Measurements from ENCODE around the gene HGS. TPM values are rescaled to one million over a fixed set of nuclear protein-coding genes. Genes with fewer than 3 reads are reported as not detected.

HGS gene
- total RNA-seq, 4 donors from 2014 or later, result 48.2 to 86.8 (median 84.0) TPM

- DNase-seq, result no peak
- Histone ChIP-seq H3K4me1 (peaks cover 33 to 52% (median 36%) of the 10 kb centered on the region in 3 donors), H3K27ac (no peak overlapping the region), H3K4me3 (no peak overlapping the region), H3K9me3 (no peaks in the 10 kb centered on the region), H3K36me3 (peaks cover 23 to 52% (median 27%) of the 10 kb centered on the region in 3 donors), H3K27me3 (no peaks in the 10 kb centered on the region)
- TF ChIP-seq CTCF (IDR thresholded peaks at IDR 0.05) (no peak), POLR2A (IDR thresholded peaks at IDR 0.05) (no peak)
- WGBS, 2 donors, result 91 to 96% methylated on average over 19 to 28 of the region's 30 CpGs
- intact Hi-C loops (cut with DNase I), result no loop called here
Measured at GRCh38 chr17:81705518-81706231, 21.9 kb downstream of the HGS start.

GRCh38 chr17:81706232-81706611 lies 22.4 kb downstream of the HGS start:
- Histone ChIP-seq H3K27me3 (no peaks in the 10 kb centered on the region), H3K27ac (no peak overlapping the region), H3K9me3 (no peaks in the 10 kb centered on the region), H3K36me3 (peaks cover 19 to 46% (median 27%) of the 10 kb centered on the region in 3 donors), H3K4me1 (peaks cover 33 to 52% (median 36%) of the 10 kb centered on the region in 3 donors), H3K4me3 (no peak overlapping the region)
- no peak for DNase-seq
- intact Hi-C loops (cut with DNase I), result no loop called here
- WGBS, 2 donors, result 86 to 100% methylated on average over 3 to 4 of the region's 17 CpGs
- no peak for TF ChIP-seq CTCF (IDR thresholded peaks at IDR 0.05)
- TF ChIP-seq POLR2A (IDR thresholded peaks at IDR 0.05), result no peak

GRCh38 chr17:81706757-81707624 lies 23.2 kb downstream of the HGS start:
- peaks cover 18 to 41% (median 27%) of the 10 kb centered on the region in 3 donors for H3K36me3 ChIP-seq
- no peak overlapping the region for H3K4me3 ChIP-seq
- WGBS, 2 donors, result 93 to 97% methylated on average over 17 to 26 of the region's 54 CpGs
- no peak overlapping the region for H3K27ac ChIP-seq
- H3K4me1 ChIP-seq, result peaks cover 28 to 52% (median 33%) of the 10 kb centered on the region in 3 donors
- DNase-seq, result no peak
- no peaks in the 10 kb centered on the region for H3K27me3 ChIP-seq
- TF ChIP-seq POLR2A (IDR thresholded peaks at IDR 0.05) (no peak), CTCF (IDR thresholded peaks at IDR 0.05) (no peak)
- intact Hi-C loops (cut with DNase I), result no loop called here
- no peaks in the 10 kb centered on the region for H3K9me3 ChIP-seq

- H3K27ac ChIP-seq, result no peak overlapping the region
- no peaks in the 10 kb centered on the region for H3K27me3 ChIP-seq
- H3K36me3 ChIP-seq, result peaks cover 18 to 41% (median 27%) of the 10 kb centered on the region in 3 donors
- peaks cover 27 to 50% (median 29%) of the 10 kb centered on the region in 3 donors for H3K4me1 ChIP-seq
- WGBS, 2 donors, result 100% methylated on average over 2 of the region's 25 CpGs; no CpG with 5 or more reads in 1 of the 2 donors
- intact Hi-C loops (cut with DNase I), result no loop called here
- H3K9me3 ChIP-seq, result no peaks in the 10 kb centered on the region
- no peak for DNase-seq
- H3K4me3 ChIP-seq, result no peak overlapping the region
- TF ChIP-seq CTCF (IDR thresholded peaks at IDR 0.05) (no peak), POLR2A (IDR thresholded peaks at IDR 0.05) (no peak)
Measured at GRCh38 chr17:81707725-81708646, 24.2 kb downstream of the HGS start.

Measured in esophagus squamous epithelium (tissue), 5 donors.